ENCODE data around the gene ATG4C.

DNA sequence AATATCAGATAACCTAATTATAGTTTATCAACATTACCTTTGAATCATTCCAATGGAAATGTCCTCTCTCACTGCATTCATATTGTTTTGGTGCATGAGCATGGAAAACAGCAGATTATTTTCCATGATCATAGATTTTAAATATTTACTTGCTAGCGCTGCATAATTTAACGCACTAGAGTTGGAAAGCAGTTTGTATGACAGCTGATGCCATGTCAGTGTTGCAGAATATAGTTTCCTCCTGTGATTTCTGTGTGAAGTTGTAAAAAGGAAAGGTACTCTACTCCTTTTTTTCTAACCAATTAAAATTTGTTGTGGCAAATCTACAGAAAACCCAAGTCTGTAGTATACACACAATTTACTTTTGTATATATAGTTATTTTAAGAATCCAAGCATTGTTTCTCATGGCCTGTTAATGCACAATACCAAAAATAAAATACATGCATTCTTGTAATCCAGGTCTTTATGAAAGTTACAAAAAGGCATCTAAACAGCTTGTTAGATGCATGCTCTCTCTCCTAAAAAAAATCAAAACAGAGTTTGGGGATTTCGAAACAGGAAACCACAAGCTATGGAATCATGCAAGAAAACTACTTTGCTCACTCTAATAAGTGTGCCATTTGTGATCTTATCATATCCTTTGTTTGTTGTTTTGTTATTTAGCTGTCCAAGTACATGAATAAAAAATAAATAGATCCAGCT is 1.9 kb upstream of the ATG4C start:
- TF ChIP-seq HDGF (IDR thresholded peaks at IDR 0.05; ENCODE audit: borderline replicate concordance): no peak
- TF ChIP-seq BHLHE40 (IDR thresholded peaks at IDR 0.05; ENCODE audit: borderline replicate concordance): no peak
- no peak for TF ChIP-seq TARDBP (IDR thresholded peaks at IDR 0.05)
- TF ChIP-seq LEF1 (IDR thresholded peaks at IDR 0.05; ENCODE audit: borderline replicate concordance): no peak
- TF ChIP-seq ELF4 (IDR thresholded peaks at IDR 0.05): no peak
- TF ChIP-seq ARNT (IDR thresholded peaks at IDR 0.05): no peak
- no peak for TF ChIP-seq FOXK2 (IDR thresholded peaks at IDR 0.05)
- no peak for TF ChIP-seq SUZ12 (IDR thresholded peaks at IDR 0.05)
- TF ChIP-seq FOXA1 (IDR thresholded peaks at IDR 0.05): no peak
- TF ChIP-seq FOXM1 (IDR thresholded peaks at IDR 0.05; ENCODE audit: borderline replicate concordance): no peak
- TF ChIP-seq ZNF384 (IDR thresholded peaks at IDR 0.05): no peak
- no peak for TF ChIP-seq L3MBTL2 (conservative IDR thresholded peaks at IDR 0.05)
